Measurements from ENCODE around the gene RNGTT.
"Not testable (repeated sequence)": the region's sequence is repeated elsewhere in the genome, so short reads cannot be mapped to it uniquely, and the experiment has no call there.

The RNGTT gene

DNA sequence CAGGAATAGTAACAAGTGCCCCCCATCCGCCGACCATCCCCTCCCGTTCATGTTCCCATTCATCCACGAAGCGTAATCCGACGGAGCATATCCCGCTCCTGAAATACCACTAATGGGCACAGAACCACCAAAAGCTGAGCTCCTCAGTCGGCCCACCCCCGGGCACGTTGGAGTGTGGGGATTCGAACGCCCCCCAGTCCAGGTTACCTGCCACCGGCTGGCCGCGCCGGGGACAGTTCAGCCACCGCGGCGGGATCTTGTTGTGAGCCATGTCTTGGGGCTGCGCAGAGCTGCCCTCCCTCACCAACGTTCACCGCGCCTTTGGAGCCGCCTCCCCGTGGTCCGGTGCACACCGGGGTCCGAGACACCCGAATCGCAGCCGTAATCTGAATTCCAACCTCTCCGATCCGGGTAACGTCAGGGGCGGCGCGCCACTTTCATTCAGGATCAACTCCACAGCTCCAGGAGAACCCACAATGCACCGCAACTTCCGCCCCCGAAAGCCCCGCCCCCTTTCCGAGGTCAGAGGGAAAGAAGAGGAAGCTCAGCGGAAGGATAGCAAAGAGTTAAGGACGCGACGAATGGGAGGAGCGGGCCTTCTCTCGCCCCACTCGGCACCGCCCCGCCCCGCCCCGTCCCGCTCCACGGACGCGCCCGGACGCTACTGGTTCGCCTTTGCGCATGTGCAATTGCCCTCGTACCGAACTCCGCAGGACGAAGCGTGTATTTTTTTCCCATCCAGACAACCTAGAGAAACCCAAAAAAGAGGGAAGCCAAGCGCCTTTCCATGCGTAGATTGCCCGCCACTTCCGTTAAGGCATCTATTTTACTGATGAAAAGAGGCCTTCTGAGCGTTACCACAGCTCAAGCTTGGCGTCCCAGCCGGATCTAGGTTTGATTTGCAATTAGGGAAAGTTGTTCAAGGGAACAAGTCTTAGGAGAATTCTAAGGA is at the start of gene RNGTT:
Gene RNGTT, minus strand, starts transcription at position 480 of the 952 bp plus-strand sequence. Its CDS starts 209 bp downstream, at position 271.
- peak; percentile 98 to 99 for DNase-seq

DNA sequence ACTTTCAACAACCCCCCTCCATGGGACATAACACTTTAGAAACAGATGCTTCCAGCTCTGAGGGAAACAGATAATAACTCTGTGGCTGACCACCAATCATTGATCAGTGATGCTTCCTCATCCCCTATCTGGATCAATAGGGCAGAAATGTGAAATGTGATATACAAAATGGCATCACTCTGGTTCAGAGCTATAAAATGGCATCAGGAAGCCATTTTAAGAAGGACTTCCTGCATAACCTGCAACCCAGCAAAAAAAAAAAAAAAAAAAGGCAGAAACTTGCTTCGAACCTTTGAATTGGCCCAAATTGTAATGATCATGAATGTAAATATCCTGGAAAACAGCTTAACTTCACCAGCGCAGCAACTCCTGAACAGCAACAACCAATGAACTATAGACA is 48.0 kb upstream of the RNGTT start:
- DNase-seq, result no peak

DNA sequence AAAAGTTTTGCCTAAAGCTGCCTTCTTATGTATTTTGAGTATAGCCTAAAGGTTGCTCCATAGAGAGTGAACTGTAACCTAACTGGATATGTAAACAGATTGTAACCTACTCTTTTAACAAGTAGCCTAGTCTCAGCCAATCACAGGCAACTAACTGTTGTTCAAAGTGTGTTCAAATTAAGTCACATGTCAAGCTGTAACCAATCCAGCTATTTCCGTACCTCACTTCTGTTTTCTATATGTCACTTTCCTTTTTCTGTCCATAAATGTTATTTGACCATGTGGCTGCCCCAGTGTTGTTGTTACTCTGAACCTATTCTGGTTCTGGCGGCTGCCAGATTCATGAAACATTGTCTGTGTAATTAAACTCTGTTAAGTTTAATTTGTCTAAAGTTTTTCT is 47.4 kb upstream of the RNGTT start:
- peak; percentile 32 to 37 for DNase-seq

DNA sequence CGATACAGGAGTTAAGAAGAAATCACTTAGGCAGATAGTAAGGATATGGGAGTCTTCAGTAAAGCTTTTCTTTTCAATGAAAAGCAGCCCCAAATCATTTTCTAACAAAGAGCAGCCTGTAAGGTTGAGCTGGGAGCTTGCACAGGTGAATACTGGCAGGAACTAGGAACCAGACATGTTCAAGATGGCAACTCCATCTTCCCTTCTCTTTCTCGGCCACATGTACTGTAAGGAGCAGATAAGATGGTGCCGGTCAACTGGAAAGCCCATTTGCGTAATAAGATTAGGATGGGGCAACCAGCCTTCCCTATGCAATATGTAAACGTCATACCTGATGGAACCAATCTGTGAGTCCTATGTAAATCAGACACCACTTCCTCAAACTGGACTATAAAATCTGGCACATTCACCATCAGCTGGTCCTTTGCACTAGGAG is 46.2 kb upstream of the RNGTT start:
- DNase-seq, result peak; percentile 95 to 97

DNA sequence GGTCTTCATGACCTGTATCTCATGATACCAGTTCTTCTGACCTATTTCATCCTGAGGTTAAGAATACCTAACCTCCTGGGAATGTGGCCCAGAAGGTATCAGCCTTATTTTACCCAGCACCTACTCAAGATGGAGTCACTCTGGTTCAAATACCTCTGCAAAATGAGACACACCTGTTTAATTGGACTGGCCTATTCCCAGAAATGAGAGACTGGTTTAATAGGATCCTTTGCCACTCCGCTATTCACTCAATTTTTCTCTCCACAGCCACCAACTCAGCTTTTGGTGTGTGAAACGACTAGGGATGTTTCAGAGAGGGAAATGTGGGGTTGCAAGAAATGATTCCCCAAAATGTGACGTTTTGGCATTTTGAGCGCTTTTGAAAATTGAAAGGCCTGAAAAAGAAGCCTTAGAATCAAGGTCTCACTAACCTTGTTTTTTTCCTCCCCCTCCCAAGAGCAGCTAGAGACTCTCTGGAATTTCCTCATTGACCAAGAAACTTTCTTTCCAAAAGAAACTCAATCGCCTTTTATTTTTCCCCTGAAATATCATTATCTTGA is 45.5 kb upstream of the RNGTT start:
- no peak for DNase-seq

DNA sequence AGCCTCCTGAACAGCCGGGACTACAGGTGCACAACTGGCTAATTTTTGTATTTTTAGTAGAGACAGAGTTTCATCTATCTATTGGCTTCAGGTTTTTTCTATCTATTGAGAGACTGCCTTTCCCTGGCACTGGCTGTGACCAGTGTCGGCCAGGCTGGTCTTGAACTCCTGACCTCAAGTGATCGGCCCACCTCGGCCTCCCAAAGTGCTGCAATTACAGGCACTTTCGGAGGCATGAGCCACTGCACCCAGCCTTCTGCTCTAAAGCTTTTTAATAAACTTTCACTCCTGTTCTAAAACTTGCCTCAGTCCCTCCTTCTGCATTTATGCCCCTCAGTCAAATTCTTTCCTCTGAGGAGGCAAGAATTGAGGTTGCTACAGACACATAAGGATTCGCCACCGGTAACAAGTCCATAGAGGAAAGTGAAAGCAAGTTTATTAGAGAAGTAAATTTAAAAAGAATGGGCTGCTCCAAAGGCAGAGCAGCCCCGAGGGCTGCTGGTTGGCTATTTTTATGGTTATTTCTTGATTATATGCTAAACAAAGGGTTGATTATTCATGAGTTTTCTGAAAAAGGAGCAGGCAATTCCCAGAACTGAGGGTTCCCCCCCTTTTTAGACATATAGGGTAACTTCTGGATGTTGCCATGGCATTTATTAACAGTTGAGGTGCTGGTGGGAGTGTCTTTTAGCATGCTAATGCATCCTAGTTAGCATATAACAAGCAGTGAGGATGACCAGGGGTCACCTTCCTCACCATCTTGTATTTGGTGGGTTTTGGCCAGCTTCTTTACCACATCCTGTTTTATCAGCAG is 44.8 kb upstream of the RNGTT start:
- peak; percentile 38 to 56 for DNase-seq

DNA sequence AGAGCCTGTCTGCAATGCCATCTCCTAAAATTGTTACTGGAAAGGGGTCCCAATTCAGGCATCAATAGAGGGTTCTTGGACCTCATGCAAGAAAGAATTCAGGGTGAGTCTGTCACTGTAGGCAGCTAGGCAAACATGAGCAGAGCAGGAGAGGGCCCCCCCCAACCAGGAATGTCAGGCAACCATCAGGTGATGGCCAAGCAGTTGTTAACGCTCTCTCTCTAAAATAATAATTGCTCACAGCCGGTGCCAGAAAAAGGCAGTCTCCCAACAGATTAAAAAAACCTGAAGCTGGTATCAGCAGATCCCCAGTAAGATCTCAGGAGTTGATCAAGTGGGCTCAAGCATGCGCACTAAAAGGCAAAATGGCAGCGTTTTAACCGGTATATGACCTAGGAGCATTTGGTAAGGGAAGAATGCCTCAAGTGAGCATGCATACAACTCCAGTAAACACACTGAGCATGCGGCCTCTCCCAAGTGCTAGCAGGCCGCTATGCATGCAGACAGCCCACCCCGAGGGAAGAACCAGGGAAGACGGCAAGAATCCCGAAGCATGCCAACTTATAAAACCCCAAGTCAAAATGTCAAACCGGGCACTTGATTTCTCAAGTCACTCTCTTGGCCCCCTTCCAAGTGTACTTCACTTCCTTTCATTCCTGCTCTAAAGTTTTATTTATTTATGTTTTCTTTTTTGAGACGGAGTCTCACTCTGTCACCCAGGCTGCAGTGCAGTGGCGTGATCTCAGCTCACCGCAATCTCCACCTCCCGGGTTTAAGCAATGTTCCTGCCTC is 44.0 kb upstream of the RNGTT start:
- peak in 1 of 2 donors; percentile 58 for DNase-seq

DNA sequence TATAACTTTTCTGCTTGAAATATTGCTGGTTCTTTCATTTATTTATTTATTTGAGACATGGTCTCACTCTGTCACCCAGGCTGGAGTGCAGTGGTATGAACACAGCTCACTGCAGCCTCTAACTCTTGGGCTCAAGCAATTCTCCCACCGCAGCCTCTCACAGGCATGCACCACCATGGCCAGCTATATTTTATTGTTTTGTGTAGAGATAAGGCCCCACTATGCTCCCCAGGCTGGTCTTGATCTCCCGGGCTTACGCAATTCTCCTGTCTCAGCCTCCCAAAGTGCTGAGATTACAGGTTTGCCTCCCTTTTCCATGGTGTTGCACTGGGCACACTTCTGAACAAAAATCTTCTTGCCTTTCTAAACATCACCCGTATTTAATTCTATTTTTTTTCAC is 39.1 kb upstream of the RNGTT start:
- no peak for DNase-seq

DNA sequence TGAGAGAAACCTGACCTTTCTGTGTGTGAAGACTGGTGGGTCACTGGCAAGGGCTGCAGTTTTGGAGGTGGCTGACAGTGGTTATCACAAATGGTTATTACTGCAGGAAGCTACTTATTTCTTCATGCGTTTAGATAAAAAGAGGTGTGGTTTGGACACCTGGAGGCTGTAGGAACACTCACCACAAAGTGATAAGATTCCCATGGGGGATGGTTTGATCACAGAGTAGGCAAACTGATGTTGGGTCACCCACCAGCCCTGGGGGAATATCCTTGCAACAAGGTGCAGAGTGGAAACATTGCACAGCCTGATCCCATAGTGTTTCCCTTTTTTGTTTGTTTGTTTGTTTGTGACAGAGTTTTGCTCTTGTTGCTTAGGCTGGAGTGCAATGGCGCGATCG is 33.9 kb upstream of the RNGTT start:
- no peak for DNase-seq

DNA sequence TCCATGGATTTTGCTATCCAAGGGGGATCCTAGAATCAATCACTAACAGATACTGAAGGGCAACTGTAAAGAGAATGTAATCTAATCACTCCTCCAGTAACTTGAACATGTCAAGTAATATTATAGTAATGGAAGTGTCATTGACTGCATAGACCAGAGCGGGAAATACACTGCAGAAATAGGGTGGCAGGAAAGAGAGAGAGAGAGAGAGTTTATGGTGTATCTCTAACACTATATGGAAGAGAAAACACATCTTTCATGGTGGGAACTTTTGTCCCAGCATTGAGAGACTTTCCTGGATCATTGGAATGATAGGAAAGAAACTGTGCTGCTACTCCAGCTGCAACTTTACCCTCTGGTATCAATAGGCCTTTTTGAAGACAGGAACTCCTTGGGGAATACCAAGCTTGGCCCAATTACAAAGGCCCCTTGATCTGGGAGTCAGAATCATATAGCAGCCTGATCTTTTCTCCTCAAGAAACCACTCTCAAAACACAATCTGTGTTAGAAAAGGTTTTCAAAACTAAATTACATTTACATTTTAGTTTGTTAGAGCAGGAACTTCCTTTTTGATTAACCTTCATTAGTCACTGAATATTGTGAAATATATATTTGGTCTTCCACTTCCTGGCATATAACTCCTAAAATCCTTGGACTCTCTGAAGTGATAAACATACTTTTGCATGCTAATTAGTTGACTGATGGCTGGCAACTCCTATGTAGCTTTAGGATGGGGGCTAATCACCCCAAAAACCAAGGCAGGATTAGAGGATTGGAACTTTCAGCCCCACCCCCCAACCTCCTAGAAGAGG is 29.5 kb upstream of the RNGTT start:
- peak in 1 of 2 donors; percentile 41 for DNase-seq

DNA sequence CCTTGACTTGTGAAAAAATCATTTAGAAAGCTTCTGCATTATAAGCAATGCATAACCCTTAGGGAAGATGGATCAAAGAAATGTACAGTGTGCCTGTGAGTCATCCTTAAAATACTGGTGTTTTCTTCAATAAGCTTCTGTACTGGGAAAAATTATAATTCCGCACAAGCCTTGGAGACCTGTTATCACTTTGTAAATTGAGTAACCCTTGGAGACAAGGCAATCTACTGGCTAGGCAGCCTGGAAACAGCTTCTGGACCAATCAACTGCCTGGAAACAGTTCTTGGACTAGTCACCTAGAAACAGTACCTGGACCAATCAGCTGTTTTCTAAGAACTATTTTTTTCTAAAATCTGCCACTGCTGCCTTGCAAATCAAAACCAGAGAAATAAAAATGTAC is 25.8 kb upstream of the RNGTT start:
- DNase-seq, result no peak

DNA sequence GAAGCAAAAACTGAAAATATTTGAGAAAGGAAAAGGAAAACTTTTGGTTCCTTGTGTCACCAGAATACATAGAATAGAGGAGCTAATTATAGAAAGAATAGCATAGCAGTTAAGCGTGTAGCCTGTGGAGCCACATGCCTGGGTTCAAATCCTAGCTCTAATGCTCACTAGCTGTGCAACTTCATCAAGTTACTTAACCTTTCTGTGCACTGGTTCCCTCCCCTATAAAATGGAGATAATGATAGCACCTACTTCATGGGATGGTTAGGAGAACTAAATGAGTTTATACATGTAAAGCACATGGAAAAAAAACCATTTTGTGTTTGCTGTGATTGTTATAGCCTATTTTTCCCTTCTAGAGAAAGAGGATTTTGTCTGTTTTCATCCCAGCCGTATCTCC is 24.5 kb upstream of the RNGTT start:
- DNase-seq, result no peak

DNA sequence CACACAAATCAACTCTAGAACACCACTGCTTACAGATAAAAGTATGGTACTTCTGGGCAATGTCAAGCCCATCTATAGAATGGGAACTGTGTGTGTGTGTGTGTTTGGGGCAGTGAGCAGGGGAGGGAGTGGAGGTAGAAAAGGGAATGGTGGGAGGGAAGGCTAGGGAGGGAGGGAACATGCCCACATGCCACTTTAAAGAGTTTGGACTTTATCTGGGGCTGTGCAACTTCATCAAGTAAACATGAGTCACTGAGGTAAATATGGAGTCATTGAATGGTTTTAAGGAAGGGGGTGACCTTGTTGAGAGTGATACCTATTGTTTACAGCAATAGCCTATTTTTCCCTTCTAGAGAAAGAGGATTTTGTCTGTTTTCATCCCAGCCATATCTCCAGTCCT is 22.5 kb upstream of the RNGTT start:
- no peak for DNase-seq

DNA sequence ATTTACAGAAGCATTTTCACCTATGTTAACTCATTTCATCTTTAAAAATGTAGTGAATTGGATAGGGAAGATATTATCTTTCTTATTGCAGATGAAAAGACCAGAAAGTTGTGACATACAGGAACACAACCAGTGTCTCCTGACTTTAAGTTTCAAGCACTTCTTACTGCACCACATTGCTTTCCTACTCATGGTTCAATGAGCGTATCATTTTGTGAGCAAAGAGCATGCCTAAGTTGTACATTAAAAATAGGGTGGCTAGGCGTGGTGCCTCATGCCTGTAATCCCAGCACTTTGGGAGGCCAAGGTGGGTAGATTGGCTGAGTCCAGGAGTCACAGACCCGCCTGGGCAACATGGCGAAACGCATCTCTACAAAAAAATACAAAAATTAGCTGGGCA is 21.2 kb upstream of the RNGTT start:
- DNase-seq, result no peak

DNA sequence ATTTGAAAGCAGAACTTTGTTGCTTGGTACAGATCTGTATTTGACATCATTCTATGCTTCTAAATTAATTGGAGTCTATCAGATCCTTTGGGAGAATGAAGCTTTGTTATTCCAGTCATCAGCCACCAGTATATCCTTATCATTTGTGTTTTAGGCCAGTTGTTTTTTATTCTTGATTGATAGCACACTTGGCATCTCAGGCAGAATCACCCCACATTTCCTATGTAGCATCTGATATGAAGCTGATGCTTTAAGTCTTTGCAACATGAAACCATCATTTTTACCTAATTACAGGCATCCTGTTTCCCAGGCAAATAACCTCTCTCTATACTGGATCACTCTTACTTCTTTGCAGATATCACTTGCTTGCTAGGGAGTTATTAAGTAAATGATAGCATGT is 20.7 kb upstream of the RNGTT start:
- no peak for DNase-seq

DNA sequence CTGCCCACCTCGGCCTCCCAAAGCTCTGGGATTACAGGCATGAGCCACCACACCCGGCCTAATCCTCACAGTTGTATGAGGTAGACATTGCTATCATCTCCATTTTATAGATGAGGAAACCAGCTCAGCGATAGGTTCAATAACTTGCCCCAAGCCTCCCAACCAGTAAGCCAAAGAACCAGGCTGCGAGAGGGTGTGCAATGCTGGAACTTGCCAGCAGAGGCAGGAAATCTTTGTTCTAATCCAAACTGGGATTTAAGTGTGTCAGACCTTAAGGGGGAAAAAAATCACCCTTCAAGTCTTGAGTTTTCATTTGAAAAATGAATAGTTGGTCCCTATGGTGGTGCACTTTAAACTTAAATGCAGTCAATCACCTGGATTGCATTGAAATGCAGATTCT is 20.1 kb upstream of the RNGTT start:
- DNase-seq, result peak; percentile 51 to 64

DNA sequence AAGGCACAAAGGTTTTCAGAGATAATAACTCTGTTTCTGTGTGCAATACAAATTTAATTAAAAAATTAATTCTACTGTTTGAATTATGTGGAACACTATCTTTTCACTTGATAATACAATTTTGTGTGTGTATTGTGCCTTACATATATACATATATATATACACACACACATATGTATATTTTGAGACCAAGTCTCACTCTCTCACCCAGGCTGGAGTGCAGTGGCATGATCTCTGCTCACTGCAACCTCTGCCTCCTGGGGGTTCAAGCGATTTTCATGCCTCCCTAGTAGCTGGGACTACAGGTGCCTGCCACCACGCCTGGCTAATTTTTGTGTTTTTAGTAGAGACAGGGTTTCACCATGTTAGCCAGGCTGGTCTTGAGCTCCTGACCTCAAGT is 19.7 kb upstream of the RNGTT start:
- DNase-seq, result not testable (repeated sequence)

DNA sequence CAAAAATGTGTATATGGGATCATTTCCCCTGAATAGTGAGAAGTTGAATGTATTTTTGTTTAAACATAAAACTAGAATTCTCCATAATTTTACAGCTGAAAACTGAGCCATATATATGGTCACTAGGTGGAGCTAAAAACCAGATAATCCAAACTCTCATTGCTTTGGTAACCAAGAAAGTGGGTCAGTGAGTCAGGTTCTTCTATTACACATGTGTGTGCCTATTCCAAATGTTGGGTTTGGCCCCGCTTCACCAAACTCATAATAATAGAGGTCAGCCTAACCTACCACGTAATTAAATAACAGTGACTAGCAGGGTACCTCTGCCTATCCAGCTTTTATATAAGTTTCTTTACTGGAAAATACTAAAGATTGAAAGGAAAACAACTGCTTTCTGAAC is 19.3 kb upstream of the RNGTT start:
- DNase-seq, result peak; percentile 66 to 90

DNA sequence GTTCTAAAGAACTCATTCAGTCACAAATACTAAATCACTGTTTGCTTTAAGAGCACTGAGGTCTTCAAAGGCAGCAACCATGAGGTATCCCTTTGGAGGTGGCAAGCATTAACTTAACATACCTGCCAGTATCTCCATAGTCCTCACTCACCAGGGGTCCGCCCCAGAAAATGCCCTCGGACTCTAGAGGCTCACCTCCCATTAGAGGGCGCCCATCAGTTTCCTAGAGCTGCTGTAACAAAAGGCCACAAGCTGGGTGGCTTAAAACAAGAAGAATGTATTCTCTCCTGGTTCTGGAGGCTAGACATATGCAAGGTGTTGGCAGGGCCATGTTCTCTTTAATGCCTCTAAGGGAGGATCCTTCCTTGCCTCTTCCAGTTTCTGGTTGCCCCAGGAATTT is 12.0 kb upstream of the RNGTT start:
- DNase-seq, result no peak

DNA sequence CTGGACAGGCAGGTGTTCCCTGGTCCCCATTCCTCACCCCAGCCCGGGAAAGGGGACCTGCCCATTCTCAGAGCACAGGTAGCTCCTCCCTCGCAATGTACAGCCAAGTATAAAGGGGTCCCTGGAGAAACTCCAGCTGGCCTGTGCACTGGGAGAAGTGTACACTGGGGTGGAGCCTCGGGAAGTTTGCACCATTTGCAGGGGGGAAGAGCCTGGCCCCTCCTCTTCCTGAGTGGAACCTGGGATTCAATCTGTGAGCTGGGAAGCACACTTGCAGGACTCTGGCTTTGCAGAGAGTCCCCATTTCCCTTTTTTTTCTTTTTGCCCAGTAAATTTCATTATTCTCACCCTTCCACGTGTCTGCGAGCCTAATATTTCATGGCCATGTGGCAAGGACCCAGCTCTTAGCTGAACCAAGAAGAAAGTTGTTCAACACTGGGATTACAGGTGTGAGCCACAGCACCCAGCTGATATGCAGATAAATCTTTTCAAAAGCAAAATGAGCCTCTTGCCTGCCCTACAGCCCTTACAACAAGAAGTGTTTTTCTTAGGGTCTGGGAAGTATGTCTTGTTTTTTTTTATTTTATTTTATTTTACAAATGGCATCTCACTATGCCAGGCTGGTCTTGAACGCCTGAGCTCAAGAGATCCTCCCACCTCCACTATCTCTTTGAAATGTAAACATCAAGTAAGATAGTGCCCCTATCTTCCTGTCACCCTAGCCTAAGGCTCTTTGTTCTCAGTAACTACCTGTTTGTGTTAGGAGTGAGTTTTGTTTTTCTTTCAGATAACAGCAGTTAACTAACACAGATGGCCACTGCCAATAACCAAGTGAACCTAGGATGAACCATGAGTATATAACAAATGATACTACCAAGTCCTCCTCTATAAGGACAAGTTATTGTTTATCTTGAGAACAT is 9.3 kb upstream of the RNGTT start:
- DNase-seq, result no peak

DNA sequence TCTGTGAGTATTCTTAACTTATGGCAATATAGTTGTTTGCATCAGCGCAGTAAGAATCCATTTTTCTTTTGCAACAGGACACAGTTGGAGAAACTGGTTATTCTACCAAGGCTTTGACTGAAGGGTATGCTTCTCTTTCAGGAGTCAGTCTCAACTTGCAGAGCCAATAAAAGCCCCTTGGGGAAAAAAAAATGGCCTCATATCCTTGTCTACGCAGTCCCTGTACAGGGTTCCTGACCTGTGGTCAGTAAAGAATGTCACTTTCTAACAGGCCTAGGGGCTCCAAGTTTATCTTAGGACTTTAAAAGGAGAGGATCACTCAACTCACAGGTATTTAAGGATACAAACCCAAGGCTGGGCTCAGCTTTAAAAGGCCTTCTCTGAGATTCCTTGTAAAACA is 6.9 kb upstream of the RNGTT start:
- no peak for DNase-seq

Measured in inflammatory macrophage treated with lipopolysaccharide for 1 hour (primary cell).